OCI-LY7 (cell line): ENCODE measurements around the gene NUTF2. TPM values are rescaled to one million over a fixed set of nuclear protein-coding genes. Genes with fewer than 3 reads are reported as not detected.
A peak's percentile ranks its signal among the peaks of the same experiment; 100 is the strongest.

Experiments used
- BruUV-seq: library from RNA; stranded (reverse); fragments of 400-500 nt; replicated peaks from 2 replicates; lab custom pipeline; 2021; lab: Mats Ljungman, UMichigan
- CTCF ChIA-PET: fragments of 300-600 bp; sonication (Branson Sonifier 250); formaldehyde crosslinking; loops from one replicate; lab custom pipeline; 2022; ENCODE audit warnings: antibody characterized with exemption; ENCODE audit not compliant: unreplicated experiment; lab: Charles Lee
- POLR2A ChIA-PET: fragments of 300-600 bp; sonication (Branson Sonifier 250); formaldehyde crosslinking; loops from one replicate; lab custom pipeline; 2022; ENCODE audit warnings: antibody characterized with exemption; lab: Charles Lee
- DNase-seq: peaks from one replicate; pipeline ENCODE4 v3.0.0-alpha.2; 2015; ENCODE audit warnings: low spot score
- H2AFZ ChIP-seq: fragments of 200-600 bp; sonication (generic), shearing (Covaris generic); 2 replicates; pipeline ENCODE4 v1.6.1; 2014; ENCODE audit warnings: mild to moderate bottlenecking, antibody characterized with exemption, low read length, moderate library complexity
- H3K27ac ChIP-seq: fragments of 200-600 bp; sonication (generic); 2 replicates; pipeline ENCODE4 v1.5.1; 2014; ENCODE audit warnings: mixed run types, low read depth, mild to moderate bottlenecking, moderate library complexity, low read length, inconsistent platforms; ENCODE audit not compliant: poor library complexity, severe bottlenecking
- H3K36me3 ChIP-seq: fragments of 200-600 bp; sonication (generic); 2 replicates; pipeline ENCODE4 v1.6.1; 2014; ENCODE audit warnings: mild to moderate bottlenecking, antibody characterized with exemption, low read length, moderate library complexity, mixed read lengths; ENCODE audit not compliant: insufficient read depth
- H3K4me1 ChIP-seq: fragments of 200-600 bp; sonication (generic); 2 replicates; pipeline ENCODE4 v1.5.1; 2014; ENCODE audit warnings: mild to moderate bottlenecking, low read length; ENCODE audit not compliant: insufficient read depth, poor library complexity, severe bottlenecking
- H3K4me2 ChIP-seq: fragments of 200-600 bp; sonication (generic); 2 replicates; pipeline ENCODE4 v1.6.1; 2014; ENCODE audit warnings: mild to moderate bottlenecking, low read length
- H3K4me3 ChIP-seq: fragments of 200-600 bp; sonication (generic); 2 replicates; pipeline ENCODE4 v1.5.1; 2014; ENCODE audit warnings: mild to moderate bottlenecking, low read depth, low read length; ENCODE audit not compliant: poor library complexity, severe bottlenecking
- H3K79me2 ChIP-seq: fragments of 200-600 bp; sonication (generic); 2 replicates; pipeline ENCODE4 v1.6.1; 2016; ENCODE audit warnings: low read depth, mild to moderate bottlenecking, low read length, moderate library complexity, mixed read lengths; ENCODE audit not compliant: insufficient read depth
- H3K9me2 ChIP-seq: fragments of 200-600 bp; sonication (generic); 2 replicates; pipeline ENCODE4 v1.6.1; 2016; ENCODE audit warnings: mild to moderate bottlenecking, low read length, mixed read lengths; ENCODE audit not compliant: insufficient read depth
- H3K9me3 ChIP-seq: fragments of 200-600 bp; sonication (generic); 2 replicates; pipeline ENCODE4 v1.6.1; 2014; ENCODE audit warnings: mild to moderate bottlenecking, mixed run types, low read length, mixed read lengths
- H4K20me1 ChIP-seq: fragments of 200-600 bp; sonication (generic); 2 replicates; pipeline ENCODE4 v1.6.1; 2014; ENCODE audit warnings: mild to moderate bottlenecking, antibody characterized with exemption, low read length, moderate library complexity, mixed read lengths; ENCODE audit not compliant: insufficient read depth
- EZH2phosphoT487 ChIP-seq: fragments of 200-600 bp; sonication (generic); IDR thresholded peaks from 2 replicates; pipeline ENCODE4 v1.6.1; 2018; ENCODE audit warnings: low read depth, borderline replicate concordance, mild to moderate bottlenecking, mixed run types, antibody characterized with exemption, low read length, moderate library complexity, mixed read lengths
- intact Hi-C: fragments of 100-400 bp; cut with micrococcal nuclease; formaldehyde crosslinking; loops from one replicate; pipeline ENCODE4 v1.10.0; 2022; ENCODE audit not compliant: unreplicated experiment
- total RNA-seq, 2 experiments: library from RNA; depleted of rRNA in 1 of 2; stranded (reverse); fragments of >200 nt in 1 of 2; shearing (Covaris generic) in 1 of 2; gene quantifications; 2 replicates each; pipeline ENCODE4 v1.2.3, GENCODE V29; 2014 to 2022
- TF ChIP-seq, protein P1 (sequence below): fragments of 200-600 bp; sonication (generic); conservative IDR thresholded peaks from 2 replicates; pipeline ENCODE4 v1.5.1; 2014; ENCODE audit warnings: mild to moderate bottlenecking, antibody characterized with exemption, low read length, moderate library complexity, mixed read lengths

Gene NUTF2
- total RNA-seq, 2 experiments from 2014 or later: 143 to 187 TPM

DNA sequence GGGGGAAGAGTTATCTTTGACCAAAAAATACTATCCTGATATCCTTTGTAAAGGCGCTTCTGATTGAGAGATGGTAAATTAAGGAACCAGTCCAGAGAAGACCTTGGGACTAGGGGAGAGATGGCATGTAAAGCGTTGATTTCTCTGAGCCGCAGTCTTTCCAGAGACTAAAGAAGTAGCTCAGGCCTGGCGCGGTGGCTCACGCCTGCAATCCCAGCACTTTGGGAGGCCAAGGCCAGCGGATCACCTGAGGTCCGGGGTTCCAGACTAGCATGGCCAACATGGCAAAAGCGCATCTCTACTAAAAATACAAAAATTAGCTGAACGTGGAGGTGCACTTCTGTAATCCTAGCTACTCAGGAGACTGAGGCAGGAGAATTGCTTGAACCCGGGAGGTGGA, 1.4 kb downstream of the NUTF2 start:
- H3K36me3 ChIP-seq: peaks cover 35% of the 10 kb centered on the region
- no peak overlapping the region for H2AFZ ChIP-seq
- H3K4me3 ChIP-seq: peak overlapping the region; percentile 99
- H3K9me3 ChIP-seq: no peaks in the 10 kb centered on the region
- ChIA-PET POLR2A (interaction anchor here (0.5 to 0.9 kb wide), 3 partner anchors 13 to 129 kb away, joined by 3 to 4 read pairs (median 3); partner anchors contain the start of gene GFOD2), CTCF (interaction anchor here (0.5 kb wide), 1 partner anchor 25 kb away, joined by 3 read pairs; the partner anchor contains the start of gene EDC4)
- TF ChIP-seq EZH2phosphoT487: no peak
- TF ChIP-seq, protein P1, sequence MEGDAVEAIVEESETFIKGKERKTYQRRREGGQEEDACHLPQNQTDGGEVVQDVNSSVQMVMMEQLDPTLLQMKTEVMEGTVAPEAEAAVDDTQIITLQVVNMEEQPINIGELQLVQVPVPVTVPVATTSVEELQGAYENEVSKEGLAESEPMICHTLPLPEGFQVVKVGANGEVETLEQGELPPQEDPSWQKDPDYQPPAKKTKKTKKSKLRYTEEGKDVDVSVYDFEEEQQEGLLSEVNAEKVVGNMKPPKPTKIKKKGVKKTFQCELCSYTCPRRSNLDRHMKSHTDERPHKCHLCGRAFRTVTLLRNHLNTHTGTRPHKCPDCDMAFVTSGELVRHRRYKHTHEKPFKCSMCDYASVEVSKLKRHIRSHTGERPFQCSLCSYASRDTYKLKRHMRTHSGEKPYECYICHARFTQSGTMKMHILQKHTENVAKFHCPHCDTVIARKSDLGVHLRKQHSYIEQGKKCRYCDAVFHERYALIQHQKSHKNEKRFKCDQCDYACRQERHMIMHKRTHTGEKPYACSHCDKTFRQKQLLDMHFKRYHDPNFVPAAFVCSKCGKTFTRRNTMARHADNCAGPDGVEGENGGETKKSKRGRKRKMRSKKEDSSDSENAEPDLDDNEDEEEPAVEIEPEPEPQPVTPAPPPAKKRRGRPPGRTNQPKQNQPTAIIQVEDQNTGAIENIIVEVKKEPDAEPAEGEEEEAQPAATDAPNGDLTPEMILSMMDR: no peak
- no peak for DNase-seq
- H3K9me2 ChIP-seq: no peaks in the 10 kb centered on the region
- BruUV-seq: TSS peak; percentile 47
- peak overlapping the region; percentile 82 for H3K4me2 ChIP-seq
- peaks cover 38% of the 10 kb centered on the region for H3K4me1 ChIP-seq
- H3K27ac ChIP-seq: no peak overlapping the region
- H4K20me1 ChIP-seq: peaks cover 16% of the 10 kb centered on the region
- intact Hi-C loops: no loop called here
- peaks cover 93% of the 10 kb centered on the region for H3K79me2 ChIP-seq

DNA sequence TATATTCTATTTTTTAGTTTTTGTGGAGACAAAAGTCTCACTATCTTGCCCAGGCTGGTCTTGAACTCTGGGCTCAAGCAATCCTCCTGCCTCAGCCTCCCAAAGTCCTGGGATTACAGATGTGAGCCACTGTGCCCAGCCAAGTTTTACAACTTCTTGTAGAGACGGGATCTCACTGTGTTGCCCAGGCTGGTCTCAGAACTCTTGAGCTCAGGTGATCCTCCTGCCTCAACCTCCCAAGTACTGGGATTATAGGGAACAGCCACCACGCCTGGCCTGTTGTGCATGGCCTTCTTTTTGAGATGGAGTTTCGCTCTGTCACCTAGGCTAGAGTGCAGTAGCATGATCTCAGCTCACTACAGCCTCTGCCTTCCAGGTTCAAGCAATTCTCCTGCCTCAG, 6.9 kb downstream of the NUTF2 start:
- Histone ChIP-seq H3K4me1 (no peaks in the 10 kb centered on the region), H3K4me3 (no peak overlapping the region), H3K36me3 (peaks cover 69% of the 10 kb centered on the region), H3K9me3 (no peaks in the 10 kb centered on the region), H2AFZ (no peak overlapping the region), H3K4me2 (no peak overlapping the region), H3K27ac (no peak overlapping the region), H4K20me1 (no peaks in the 10 kb centered on the region; the same call in 1 of the 2 replicates), H3K9me2 (no peaks in the 10 kb centered on the region), H3K79me2 (peaks cover 98% of the 10 kb centered on the region)
- DNase-seq: no peak
- intact Hi-C loops: no loop called here
- BruUV-seq: no TSS peak
- TF ChIP-seq, protein P1: no peak
- no peak for TF ChIP-seq EZH2phosphoT487
- POLR2A ChIA-PET: no interaction called here
- CTCF ChIA-PET: no interaction called here

DNA sequence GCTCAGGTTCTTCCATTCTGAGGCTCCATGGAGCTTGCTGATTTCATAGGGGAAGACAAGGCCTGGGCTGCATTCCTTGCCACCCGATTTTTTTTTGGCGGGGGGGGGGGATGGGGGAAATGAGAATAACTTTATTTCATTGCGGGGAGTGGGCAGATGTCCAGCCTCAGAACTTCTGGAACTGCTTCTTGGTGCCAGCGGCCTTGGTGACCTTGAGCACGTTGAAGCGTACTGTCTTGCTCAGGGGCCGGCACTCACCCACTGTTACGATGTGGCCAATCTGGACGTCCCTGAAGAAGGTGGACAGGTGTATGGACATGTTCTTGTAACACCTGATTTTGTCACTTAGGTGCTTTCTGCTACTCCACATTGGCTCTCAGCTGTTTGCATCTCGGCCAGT, 9.1 kb downstream of the NUTF2 start:
- POLR2A ChIA-PET: interaction anchor here (0.6 kb wide), 3 partner anchors 14 to 128 kb away, joined by 3 to 11 read pairs (median 8); no protein-coding TSS in a partner anchor
- H3K36me3 ChIP-seq: peaks cover 71% of the 10 kb centered on the region
- H2AFZ ChIP-seq: no peak overlapping the region
- no peak for TF ChIP-seq EZH2phosphoT487
- TF ChIP-seq, protein P1: no peak
- no peak overlapping the region for H3K4me3 ChIP-seq
- no TSS peak for BruUV-seq
- H3K4me2 ChIP-seq: no peak overlapping the region
- CTCF ChIA-PET: no interaction called here
- intact Hi-C loops: no loop called here
- no peak for DNase-seq
- no peaks in the 10 kb centered on the region for H3K9me2 ChIP-seq
- H4K20me1 ChIP-seq: no peaks in the 10 kb centered on the region; the same call in 1 of the 2 replicates
- H3K27ac ChIP-seq: no peak overlapping the region
- no peaks in the 10 kb centered on the region for H3K9me3 ChIP-seq
- no peaks in the 10 kb centered on the region for H3K4me1 ChIP-seq
- peaks cover 97% of the 10 kb centered on the region for H3K79me2 ChIP-seq
